ENCODE results near the gene UBR2. TPM values are rescaled to one million over a fixed set of nuclear protein-coding genes. Genes with fewer than 3 reads are reported as not detected.

Gene UBR2
- total and polyA plus RNA-seq, 2 donors from 2014 or later = 7.6 to 35.2 TPM

DNA sequence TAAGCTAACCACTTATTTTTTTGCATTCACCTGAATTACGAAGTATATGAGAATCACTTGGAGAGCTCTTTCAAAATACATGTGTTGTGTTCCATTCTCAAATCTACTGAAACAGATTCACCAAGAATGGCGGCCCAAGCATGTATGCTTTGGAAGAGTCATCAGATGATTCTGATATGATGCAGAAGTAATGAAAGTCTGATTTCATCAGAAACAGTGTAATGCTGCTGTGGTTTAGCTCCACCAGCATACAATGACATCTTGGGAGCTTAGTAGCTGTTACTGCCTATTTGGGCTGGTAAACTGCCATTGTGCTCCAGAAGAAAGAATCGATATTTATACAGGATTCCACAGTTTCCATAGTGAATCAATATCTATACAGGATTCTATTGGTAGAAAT is 52.9 kb downstream of the UBR2 start:
- TF ChIP-seq, protein P1, sequence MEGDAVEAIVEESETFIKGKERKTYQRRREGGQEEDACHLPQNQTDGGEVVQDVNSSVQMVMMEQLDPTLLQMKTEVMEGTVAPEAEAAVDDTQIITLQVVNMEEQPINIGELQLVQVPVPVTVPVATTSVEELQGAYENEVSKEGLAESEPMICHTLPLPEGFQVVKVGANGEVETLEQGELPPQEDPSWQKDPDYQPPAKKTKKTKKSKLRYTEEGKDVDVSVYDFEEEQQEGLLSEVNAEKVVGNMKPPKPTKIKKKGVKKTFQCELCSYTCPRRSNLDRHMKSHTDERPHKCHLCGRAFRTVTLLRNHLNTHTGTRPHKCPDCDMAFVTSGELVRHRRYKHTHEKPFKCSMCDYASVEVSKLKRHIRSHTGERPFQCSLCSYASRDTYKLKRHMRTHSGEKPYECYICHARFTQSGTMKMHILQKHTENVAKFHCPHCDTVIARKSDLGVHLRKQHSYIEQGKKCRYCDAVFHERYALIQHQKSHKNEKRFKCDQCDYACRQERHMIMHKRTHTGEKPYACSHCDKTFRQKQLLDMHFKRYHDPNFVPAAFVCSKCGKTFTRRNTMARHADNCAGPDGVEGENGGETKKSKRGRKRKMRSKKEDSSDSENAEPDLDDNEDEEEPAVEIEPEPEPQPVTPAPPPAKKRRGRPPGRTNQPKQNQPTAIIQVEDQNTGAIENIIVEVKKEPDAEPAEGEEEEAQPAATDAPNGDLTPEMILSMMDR (IDR thresholded peaks at IDR 0.05; ENCODE audit: borderline replicate concordance, extremely low read depth, insufficient read depth) = no peak
- Histone ChIP-seq H3K36me3 (ENCODE audit: control insufficient read depth in 2 of 3, insufficient read depth in 3 of 3, low read length in 3 of 3) (peaks cover 0 to 29% (median 9%) of the 10 kb centered on the region in 3 donors), H3K4me3 (ENCODE audit: low read length in 3 of 3) (no peak overlapping the region), H3K9me3 (ENCODE audit: control insufficient read depth in 2 of 3, insufficient read depth in 1 of 3, low read length in 3 of 3) (no peaks in the 10 kb centered on the region), H3K27ac (ENCODE audit: low read depth in 2 of 2, low read length in 2 of 2) (no peak overlapping the region), H3K27me3 (ENCODE audit: control insufficient read depth, insufficient read depth, low read length) (no peaks in the 10 kb centered on the region), H3K9ac (ENCODE audit: low read length in 3 of 3) (no peak overlapping the region), H3K4me1 (ENCODE audit: control insufficient read depth in 2 of 3, insufficient read depth in 2 of 3, low read depth in 1 of 3, low read length in 3 of 3) (no peaks in the 10 kb centered on the region)
- FAIRE-seq (no peak), DNase-seq (no peak)
- intact Hi-C loops (cut with DNase I) = no loop called here

DNA sequence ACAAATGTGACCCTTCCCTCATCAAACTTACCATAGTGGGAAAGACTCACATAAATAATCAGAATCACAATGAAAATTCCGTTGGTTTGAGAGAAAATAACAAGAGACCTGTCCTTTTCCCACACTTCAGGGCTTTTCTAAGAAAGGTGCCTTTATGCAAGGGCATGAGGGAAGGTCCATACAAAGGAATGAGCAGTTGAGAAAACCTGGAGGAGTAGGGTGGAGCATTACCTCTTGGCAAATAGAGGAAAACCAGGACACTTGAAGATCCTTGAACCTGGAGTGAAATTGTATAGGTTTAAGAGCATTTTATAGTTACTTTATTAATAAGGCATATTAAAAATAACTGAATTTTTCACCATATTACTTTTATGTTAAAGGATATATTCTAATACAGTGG is 54.3 kb downstream of the UBR2 start:
- TF ChIP-seq, protein P1 (IDR thresholded peaks at IDR 0.05; ENCODE audit: borderline replicate concordance, extremely low read depth, insufficient read depth) = no peak
- Histone ChIP-seq H3K4me1 (ENCODE audit: control insufficient read depth in 2 of 3, insufficient read depth in 2 of 3, low read depth in 1 of 3, low read length in 3 of 3) (no peaks in the 10 kb centered on the region), H3K27ac (ENCODE audit: low read depth in 2 of 2, low read length in 2 of 2) (no peak overlapping the region), H3K27me3 (ENCODE audit: control insufficient read depth, insufficient read depth, low read length) (no peaks in the 10 kb centered on the region), H3K36me3 (ENCODE audit: control insufficient read depth in 2 of 3, insufficient read depth in 3 of 3, low read length in 3 of 3) (peaks cover 0 to 29% (median 9%) of the 10 kb centered on the region in 3 donors), H3K9me3 (ENCODE audit: control insufficient read depth in 2 of 3, insufficient read depth in 1 of 3, low read length in 3 of 3) (no peaks in the 10 kb centered on the region), H3K4me3 (ENCODE audit: low read length in 3 of 3) (no peak overlapping the region), H3K9ac (ENCODE audit: low read length in 3 of 3) (no peak overlapping the region)
- no peak for FAIRE-seq
- no peak for DNase-seq
- intact Hi-C loops (cut with DNase I) = no loop called here

DNA sequence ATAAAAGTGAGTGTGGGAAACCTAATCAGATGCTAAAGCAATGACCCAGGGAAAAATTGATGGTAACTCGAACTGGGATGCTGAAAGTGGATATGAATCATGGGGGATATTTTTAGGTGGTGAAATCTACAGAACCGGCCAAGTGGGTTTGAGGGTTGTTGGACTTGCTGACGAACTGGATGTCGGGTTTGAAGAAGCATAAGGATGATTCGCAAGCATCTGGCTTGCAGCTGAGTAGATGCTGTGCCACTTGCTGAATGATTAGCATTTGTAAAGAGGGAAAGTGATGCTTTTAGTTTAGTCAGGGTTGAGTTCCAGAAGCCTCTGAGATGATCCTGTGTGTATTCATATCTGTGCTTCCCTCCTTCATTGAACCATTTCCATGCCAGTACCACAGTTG is 54.9 kb downstream of the UBR2 start:
- Histone ChIP-seq H3K27me3 (ENCODE audit: control insufficient read depth, insufficient read depth, low read length) (no peaks in the 10 kb centered on the region), H3K4me3 (ENCODE audit: low read length in 3 of 3) (no peak overlapping the region), H3K27ac (ENCODE audit: low read depth in 2 of 2, low read length in 2 of 2) (no peak overlapping the region), H3K36me3 (ENCODE audit: control insufficient read depth in 2 of 3, insufficient read depth in 3 of 3, low read length in 3 of 3) (peaks cover 0 to 29% (median 9%) of the 10 kb centered on the region in 3 donors), H3K4me1 (ENCODE audit: control insufficient read depth in 2 of 3, insufficient read depth in 2 of 3, low read depth in 1 of 3, low read length in 3 of 3) (no peaks in the 10 kb centered on the region), H3K9me3 (ENCODE audit: control insufficient read depth in 2 of 3, insufficient read depth in 1 of 3, low read length in 3 of 3) (no peaks in the 10 kb centered on the region), H3K9ac (ENCODE audit: low read length in 3 of 3) (no peak overlapping the region)
- TF ChIP-seq, protein P1 (IDR thresholded peaks at IDR 0.05; ENCODE audit: borderline replicate concordance, extremely low read depth, insufficient read depth) = no peak
- DNase-seq (no peak), FAIRE-seq (no peak)
- intact Hi-C loops (cut with DNase I) = no loop called here

DNA sequence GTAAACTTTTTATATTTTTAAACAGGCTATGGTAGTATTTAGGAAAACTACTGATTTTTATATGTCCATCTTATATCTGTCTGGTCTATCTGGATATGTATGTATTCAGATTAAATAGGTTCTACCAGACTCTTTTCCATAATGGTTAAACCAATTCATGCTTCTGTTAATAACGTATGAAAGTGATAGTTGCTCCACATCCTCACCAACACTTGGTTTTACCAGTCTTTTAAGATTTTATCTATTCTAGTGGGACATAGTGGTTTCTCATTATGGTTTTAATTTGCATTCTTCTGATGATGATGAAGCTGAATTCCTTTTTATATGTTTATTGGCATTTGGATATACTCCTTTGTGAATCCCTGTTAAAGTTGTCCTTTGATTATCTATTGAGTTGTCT is 56.1 kb downstream of the UBR2 start:
- DNase-seq = no peak
- no peak overlapping the region for H3K4me3 ChIP-seq (ENCODE audit: low read length in 3 of 3)
- H3K27me3 ChIP-seq (ENCODE audit: control insufficient read depth, insufficient read depth, low read length) = no peaks in the 10 kb centered on the region
- no peak overlapping the region for H3K9ac ChIP-seq (ENCODE audit: low read length in 3 of 3)
- no peaks in the 10 kb centered on the region for H3K4me1 ChIP-seq (ENCODE audit: control insufficient read depth in 2 of 3, insufficient read depth in 2 of 3, low read depth in 1 of 3, low read length in 3 of 3)
- FAIRE-seq = no peak
- intact Hi-C loops (cut with DNase I) = no loop called here
- H3K27ac ChIP-seq (ENCODE audit: low read depth in 2 of 2, low read length in 2 of 2) = no peak overlapping the region
- no peaks in the 10 kb centered on the region for H3K9me3 ChIP-seq (ENCODE audit: control insufficient read depth in 2 of 3, insufficient read depth in 1 of 3, low read length in 3 of 3)
- TF ChIP-seq, protein P1 (IDR thresholded peaks at IDR 0.05; ENCODE audit: borderline replicate concordance, extremely low read depth, insufficient read depth) = no peak
- peaks cover 3 to 28% (median 9%) of the 10 kb centered on the region in 3 donors for H3K36me3 ChIP-seq (ENCODE audit: control insufficient read depth in 2 of 3, insufficient read depth in 3 of 3, low read length in 3 of 3)

Data from kidney (tissue), 14 donors.